Stimulated activated effector memory CD8-positive, alpha-beta T cell treated with anti-CD3 and anti-CD28 coated beads, Interleukin-12 subunit alpha, Interleukin-12 subunit beta, amount 100 ng/mL, for 72 hours (primary cell): Measurements from ENCODE around the gene GRIK2.
A peak's percentile ranks its signal among the peaks of the same experiment; 100 is the strongest.

Experiments used
- ATAC-seq: fragments of 150-1000 bp; cut with Tn5 transposase; 2 replicates; pipeline ENCODE4 v1.10.0; 2021
- DNase-seq, 2 donors: peaks; one replicate each; pipeline ENCODE4 v3.0.0; 2021 to 2022; ENCODE audit warnings: low spot score in 2 of 2
- H3K27ac Mint-ChIP-seq: one replicate; pipeline ENCODE4 v1.8.0; 2022; ENCODE audit warnings: mild to moderate bottlenecking, mixed read lengths
- H3K36me3 Mint-ChIP-seq: one replicate; pipeline ENCODE4 v1.8.0; 2022; ENCODE audit warnings: mild to moderate bottlenecking, mixed read lengths
- H3K4me1 Mint-ChIP-seq: one replicate; pipeline ENCODE4 v1.8.0; 2022; ENCODE audit warnings: mixed read lengths
- H3K4me3 Mint-ChIP-seq: one replicate; pipeline ENCODE4 v1.8.0; 2022; ENCODE audit warnings: mild to moderate bottlenecking, mixed read lengths
- H3K9me3 Mint-ChIP-seq: one replicate; pipeline ENCODE4 v1.8.0; 2022; ENCODE audit warnings: mixed read lengths

Gene GRIK2

GRCh38 chr6:101879782-101880181 lies 486.3 kb downstream of the GRIK2 start:
- no peak for ATAC-seq
- Mint-ChIP-seq H3K27ac (no peak overlapping the region), H3K4me1 (no peaks in the 10 kb centered on the region), H3K9me3 (peaks cover 2% of the 10 kb centered on the region), H3K36me3 (no peaks in the 10 kb centered on the region), H3K4me3 (no peak overlapping the region)
- DNase-seq, result no peak

GRCh38 chr6:101883505-101883904 lies 490.0 kb downstream of the GRIK2 start:
- H3K27ac Mint-ChIP-seq, result no peak overlapping the region
- ATAC-seq (peak; percentile 26), DNase-seq (no peak)
- H3K9me3 Mint-ChIP-seq, result peaks cover 2% of the 10 kb centered on the region
- H3K4me1 Mint-ChIP-seq, result no peaks in the 10 kb centered on the region
- H3K4me3 Mint-ChIP-seq, result no peak overlapping the region
- no peaks in the 10 kb centered on the region for H3K36me3 Mint-ChIP-seq

GRCh38 chr6:101887532-101887931 lies 494.0 kb downstream of the GRIK2 start:
- Mint-ChIP-seq H3K36me3 (no peaks in the 10 kb centered on the region), H3K4me3 (no peak overlapping the region), H3K4me1 (no peaks in the 10 kb centered on the region), H3K9me3 (no peaks in the 10 kb centered on the region), H3K27ac (no peak overlapping the region)
- no peak for ATAC-seq
- no peak for DNase-seq

DNA sequence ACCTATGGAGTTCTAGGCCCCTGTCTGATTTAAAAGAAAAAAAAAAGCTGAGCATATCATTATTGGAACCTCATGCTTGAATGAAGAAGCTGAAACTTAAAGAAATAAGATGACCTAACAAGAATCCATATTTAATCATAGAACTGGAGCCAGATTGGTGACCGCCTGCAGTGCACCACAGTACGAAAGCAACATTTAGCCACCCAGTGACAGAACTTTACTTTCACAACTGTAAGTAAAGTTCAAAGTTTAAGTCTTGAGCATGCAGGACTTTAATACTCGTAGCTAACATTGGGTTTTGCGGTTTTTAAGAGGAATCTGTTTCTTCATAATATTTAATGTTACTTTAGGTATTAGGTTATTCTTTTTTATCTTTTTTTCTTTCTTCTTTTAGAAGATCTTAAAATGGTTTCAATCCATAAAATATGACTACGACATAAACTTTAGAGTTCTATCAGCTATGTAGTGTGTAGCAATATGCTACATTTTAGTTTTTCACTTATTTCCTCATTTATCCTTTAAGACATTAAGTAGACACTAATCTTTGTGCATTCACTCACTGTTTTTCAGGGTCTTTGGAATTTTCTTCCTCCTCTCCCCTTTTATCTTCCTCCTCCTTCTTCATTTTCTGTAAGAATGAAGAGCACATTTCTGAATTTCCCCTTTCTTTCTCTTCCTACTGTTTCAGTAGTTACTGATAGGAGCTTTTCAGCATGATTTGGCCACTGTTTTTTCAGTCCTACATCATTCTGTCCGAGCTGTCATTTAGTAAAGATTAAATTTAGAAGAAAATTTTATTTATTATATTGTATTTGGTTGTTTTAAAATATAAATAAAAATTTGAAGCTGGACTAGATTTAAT lies 514.1 kb downstream of the GRIK2 start:
- Mint-ChIP-seq H3K9me3 (no peaks in the 10 kb centered on the region), H3K4me3 (no peak overlapping the region), H3K36me3 (no peaks in the 10 kb centered on the region), H3K27ac (no peak overlapping the region), H3K4me1 (no peaks in the 10 kb centered on the region)
- no peak for DNase-seq
- ATAC-seq, result no peak

- Mint-ChIP-seq H3K36me3 (no peaks in the 10 kb centered on the region), H3K4me1 (no peaks in the 10 kb centered on the region), H3K9me3 (peaks cover 2% of the 10 kb centered on the region)
These were observed 515.9 kb downstream of the GRIK2 start for GRCh38 chr6:101909366-101909765.

DNA sequence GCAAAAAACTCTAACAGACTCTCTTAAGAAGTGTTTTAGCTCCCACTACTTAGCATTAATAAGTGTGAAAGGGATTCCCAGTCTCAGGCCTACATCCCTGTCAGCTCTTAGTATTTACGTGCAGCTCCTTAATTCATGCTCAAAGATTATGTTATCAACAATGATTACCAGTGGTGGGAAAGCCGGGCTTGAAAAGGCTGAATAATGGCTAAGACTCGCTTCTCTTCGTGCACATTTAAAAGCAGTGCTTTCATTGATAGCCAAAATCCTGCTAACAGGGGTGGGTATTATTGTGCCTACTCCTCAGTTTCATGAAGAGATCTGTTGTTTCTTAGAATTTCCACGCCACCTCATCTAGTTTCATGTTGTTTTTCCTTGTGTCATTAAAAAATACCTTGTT lies 518.8 kb downstream of the GRIK2 start:
- ATAC-seq (no peak), DNase-seq (no peak)
- Mint-ChIP-seq H3K4me3 (no peak overlapping the region), H3K9me3 (peaks cover 2% of the 10 kb centered on the region), H3K36me3 (no peaks in the 10 kb centered on the region), H3K4me1 (no peaks in the 10 kb centered on the region), H3K27ac (no peak overlapping the region)

More at GRCh38 chr6:101909366-101909765, 515.9 kb downstream of the GRIK2 start:
- Mint-ChIP-seq H3K4me3 (no peak overlapping the region), H3K27ac (no peak overlapping the region)
- ATAC-seq (no peak), DNase-seq (no peak)

- H3K4me1 Mint-ChIP-seq, result no peaks in the 10 kb centered on the region
- no peak overlapping the region for H3K4me3 Mint-ChIP-seq
- no peak overlapping the region for H3K27ac Mint-ChIP-seq
- DNase-seq, result no peak
- no peaks in the 10 kb centered on the region for H3K36me3 Mint-ChIP-seq
- H3K9me3 Mint-ChIP-seq, result peaks cover 2% of the 10 kb centered on the region
- no peak for ATAC-seq
These were observed 525.0 kb downstream of the GRIK2 start for GRCh38 chr6:101918471-101918870.

DNA sequence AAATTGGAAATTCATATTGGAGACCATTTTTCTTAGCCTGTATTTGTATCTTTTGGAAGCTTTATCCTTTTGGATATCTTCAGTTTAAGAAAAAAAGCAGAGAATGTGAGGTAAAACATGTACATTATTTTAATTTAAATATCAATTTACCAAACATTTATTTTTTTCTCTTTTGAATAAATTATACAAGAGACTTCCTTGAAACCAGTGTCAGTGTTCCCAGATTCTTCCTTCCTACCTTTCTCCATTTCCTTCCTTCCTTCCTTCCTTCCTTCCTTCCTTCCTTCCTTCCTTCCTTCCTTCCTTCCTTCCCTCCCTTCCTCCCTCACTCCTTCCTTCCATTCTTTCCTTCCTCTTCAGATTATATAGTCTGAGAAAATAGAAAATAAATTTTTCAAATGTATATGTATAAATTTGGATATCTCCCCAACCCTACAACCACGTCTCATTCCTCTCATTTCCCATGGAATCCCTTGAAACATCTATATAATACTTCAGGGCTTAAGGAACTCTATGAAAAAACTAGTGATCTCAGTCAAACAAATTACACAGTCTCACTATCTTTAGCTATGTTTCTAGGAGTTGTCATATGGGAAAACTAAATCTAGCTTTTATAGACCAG lies 528.4 kb downstream of the GRIK2 start:
- Mint-ChIP-seq H3K36me3 (no peaks in the 10 kb centered on the region), H3K4me1 (no peaks in the 10 kb centered on the region), H3K27ac (no peak overlapping the region), H3K9me3 (no peaks in the 10 kb centered on the region), H3K4me3 (no peak overlapping the region)
- DNase-seq (no peak), ATAC-seq (no peak)

DNA sequence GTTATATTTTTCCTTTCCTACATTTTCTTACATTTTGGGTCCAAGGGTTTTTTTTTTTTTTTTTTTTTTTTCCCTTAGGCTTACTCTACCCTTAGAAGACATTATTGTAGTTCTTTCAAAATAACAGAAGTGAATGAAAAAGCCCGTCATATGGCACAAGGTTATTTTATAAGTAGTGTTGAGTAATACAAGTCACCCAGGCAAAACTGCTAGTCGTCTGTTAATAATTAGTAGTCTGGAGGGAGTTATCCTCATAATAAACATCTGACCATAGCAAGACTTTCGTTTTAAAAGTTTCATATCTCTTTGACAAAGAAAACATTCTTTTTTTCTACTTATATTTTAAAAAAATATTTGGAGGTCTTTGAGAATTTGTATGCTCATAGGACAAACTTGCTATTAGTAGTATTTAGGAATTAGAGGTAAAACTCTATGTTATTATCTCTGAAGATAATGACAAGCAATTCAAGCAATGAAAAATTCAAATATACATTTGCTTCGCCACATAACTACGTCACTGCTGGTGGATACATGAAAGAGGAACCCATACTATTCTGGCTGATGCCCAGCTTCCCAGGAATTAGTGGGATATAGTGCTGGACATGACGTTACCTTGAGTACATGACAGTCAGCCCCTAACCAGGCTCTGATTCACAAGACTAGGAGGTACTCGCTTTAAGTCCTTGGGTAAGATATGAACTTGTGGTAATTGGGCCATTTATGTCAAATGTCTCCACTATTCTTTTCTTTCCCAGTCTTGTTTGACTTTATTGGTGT lies 532.8 kb downstream of the GRIK2 start:
- H3K27ac Mint-ChIP-seq, result no peak overlapping the region

DNA sequence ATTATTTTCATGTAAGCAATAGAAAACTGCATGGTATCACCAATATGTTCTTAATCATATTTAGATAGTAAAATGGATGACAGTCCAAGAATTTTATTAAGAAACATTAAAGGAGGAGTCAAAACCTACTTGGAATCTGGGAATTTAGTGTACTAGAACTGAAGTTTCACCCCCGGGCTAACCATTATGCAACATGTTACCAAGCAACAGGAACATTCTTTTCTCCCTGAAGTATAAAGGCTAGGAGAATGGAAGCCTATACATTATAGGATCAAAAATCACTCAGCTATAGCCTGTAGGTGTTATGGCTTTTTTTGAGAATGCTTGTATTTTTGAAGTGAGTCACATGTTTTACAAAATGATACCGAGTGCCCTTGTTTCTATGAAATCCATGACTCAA lies 538.3 kb downstream of the GRIK2 start:
- DNase-seq (no peak), ATAC-seq (no peak)
- H3K36me3 Mint-ChIP-seq, result no peaks in the 10 kb centered on the region
- no peak overlapping the region for H3K4me3 Mint-ChIP-seq
- no peaks in the 10 kb centered on the region for H3K4me1 Mint-ChIP-seq
- H3K27ac Mint-ChIP-seq, result no peak overlapping the region
- H3K9me3 Mint-ChIP-seq, result peaks cover 13% of the 10 kb centered on the region

More for the DNA sequence above, 532.8 kb downstream of the GRIK2 start:
- DNase-seq (no peak), ATAC-seq (no peak)
- Mint-ChIP-seq H3K4me3 (no peak overlapping the region), H3K4me1 (no peaks in the 10 kb centered on the region), H3K9me3 (peaks cover 3% of the 10 kb centered on the region), H3K36me3 (no peaks in the 10 kb centered on the region)

DNA sequence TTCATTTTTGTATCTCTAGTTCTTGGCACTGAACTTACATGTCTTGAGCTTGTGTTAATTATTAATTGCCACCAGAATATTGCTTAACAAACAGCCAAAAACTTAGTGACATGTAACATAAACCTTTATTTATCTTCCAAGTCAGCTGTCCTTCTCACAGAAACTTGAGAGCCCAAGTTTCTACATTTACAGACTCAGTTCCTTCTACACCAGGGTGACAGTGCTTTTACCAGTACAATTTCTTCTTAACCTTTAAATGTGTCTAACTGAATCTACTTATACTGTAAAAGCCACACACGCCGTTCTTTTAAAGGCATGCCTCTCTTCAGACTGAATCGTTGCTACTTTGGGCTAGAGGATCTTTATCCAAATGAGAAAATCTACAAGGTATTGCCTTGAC lies 539.2 kb downstream of the GRIK2 start:
- DNase-seq (no peak), ATAC-seq (no peak)
- no peak overlapping the region for H3K4me3 Mint-ChIP-seq
- no peak overlapping the region for H3K27ac Mint-ChIP-seq
- H3K9me3 Mint-ChIP-seq, result peaks cover 13% of the 10 kb centered on the region
- no peaks in the 10 kb centered on the region for H3K4me1 Mint-ChIP-seq
- H3K36me3 Mint-ChIP-seq, result no peaks in the 10 kb centered on the region

GRCh38 chr6:101935732-101936131 lies 542.2 kb downstream of the GRIK2 start:
- no peak for DNase-seq
- Mint-ChIP-seq H3K36me3 (no peaks in the 10 kb centered on the region), H3K9me3 (peaks cover 11% of the 10 kb centered on the region), H3K27ac (no peak overlapping the region), H3K4me1 (no peaks in the 10 kb centered on the region), H3K4me3 (no peak overlapping the region)
- ATAC-seq, result no peak

GRCh38 chr6:101936516-101936915 lies 543.0 kb downstream of the GRIK2 start:
- H3K36me3 Mint-ChIP-seq, result no peaks in the 10 kb centered on the region
- no peak overlapping the region for H3K4me3 Mint-ChIP-seq

DNA sequence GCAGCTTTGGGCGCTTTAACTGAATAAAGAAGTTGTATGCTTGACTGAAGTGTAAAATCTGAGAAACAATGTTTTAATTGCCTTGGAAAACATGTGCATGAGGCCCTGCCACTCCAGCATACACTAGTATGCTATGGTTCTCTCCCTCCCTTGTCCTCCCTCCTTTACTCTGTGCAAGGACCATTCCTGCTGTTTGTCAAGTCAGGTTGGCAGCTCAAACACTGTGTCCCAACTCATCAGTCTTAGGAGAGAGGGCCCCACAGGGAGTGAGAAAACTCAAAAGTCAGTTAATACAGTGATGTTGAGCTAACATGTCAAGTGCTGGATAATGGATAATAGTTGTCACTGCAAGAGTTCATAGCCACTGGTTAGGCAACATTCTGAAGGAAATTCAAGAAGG lies 543.6 kb downstream of the GRIK2 start:
- no peak overlapping the region for H3K4me3 Mint-ChIP-seq
- H3K4me1 Mint-ChIP-seq, result no peaks in the 10 kb centered on the region
- H3K36me3 Mint-ChIP-seq, result no peaks in the 10 kb centered on the region
- H3K27ac Mint-ChIP-seq, result no peak overlapping the region
- peaks cover 11% of the 10 kb centered on the region for H3K9me3 Mint-ChIP-seq
- ATAC-seq (no peak), DNase-seq (no peak)

More at GRCh38 chr6:101936516-101936915, 543.0 kb downstream of the GRIK2 start:
- ATAC-seq, result no peak
- peaks cover 10% of the 10 kb centered on the region for H3K9me3 Mint-ChIP-seq
- no peak overlapping the region for H3K27ac Mint-ChIP-seq
- no peak for DNase-seq
- no peaks in the 10 kb centered on the region for H3K4me1 Mint-ChIP-seq

DNA sequence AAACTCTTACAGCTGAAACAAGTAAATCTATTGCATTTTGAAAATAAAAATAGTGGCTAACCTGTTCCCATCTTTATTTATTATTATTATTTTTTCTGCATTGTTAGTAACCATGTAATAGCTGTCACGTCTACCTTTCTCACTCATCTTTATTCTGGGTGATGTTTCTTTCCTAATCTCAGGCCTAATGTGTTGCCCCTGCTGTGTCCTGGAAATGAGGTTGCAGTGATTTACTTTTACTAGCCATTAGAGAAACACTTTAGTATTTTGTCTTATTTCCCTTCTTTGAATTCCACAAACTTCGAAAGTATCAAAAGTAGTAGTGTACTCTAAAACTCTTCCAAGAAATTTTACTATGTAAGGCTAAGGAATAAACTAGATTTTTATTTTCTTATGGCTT lies 546.9 kb downstream of the GRIK2 start:
- H3K9me3 Mint-ChIP-seq, result peaks cover 10% of the 10 kb centered on the region

More for the DNA sequence above, 546.9 kb downstream of the GRIK2 start:
- H3K36me3 Mint-ChIP-seq, result no peaks in the 10 kb centered on the region
- no peak overlapping the region for H3K27ac Mint-ChIP-seq
- DNase-seq (no peak), ATAC-seq (no peak)
- H3K4me3 Mint-ChIP-seq, result no peak overlapping the region
- no peaks in the 10 kb centered on the region for H3K4me1 Mint-ChIP-seq
